ENCODE data around the gene EIF1AD. TPM values are rescaled to one million over a fixed set of nuclear protein-coding genes. Genes with fewer than 3 reads are reported as not detected.
"Not testable (repeated sequence)": the region's sequence is repeated elsewhere in the genome, so short reads cannot be mapped to it uniquely, and the experiment has no call there.

Gene EIF1AD
- total RNA-seq, 2 experiments from 2014 or later, result 51.1 to 63.2 TPM

DNA sequence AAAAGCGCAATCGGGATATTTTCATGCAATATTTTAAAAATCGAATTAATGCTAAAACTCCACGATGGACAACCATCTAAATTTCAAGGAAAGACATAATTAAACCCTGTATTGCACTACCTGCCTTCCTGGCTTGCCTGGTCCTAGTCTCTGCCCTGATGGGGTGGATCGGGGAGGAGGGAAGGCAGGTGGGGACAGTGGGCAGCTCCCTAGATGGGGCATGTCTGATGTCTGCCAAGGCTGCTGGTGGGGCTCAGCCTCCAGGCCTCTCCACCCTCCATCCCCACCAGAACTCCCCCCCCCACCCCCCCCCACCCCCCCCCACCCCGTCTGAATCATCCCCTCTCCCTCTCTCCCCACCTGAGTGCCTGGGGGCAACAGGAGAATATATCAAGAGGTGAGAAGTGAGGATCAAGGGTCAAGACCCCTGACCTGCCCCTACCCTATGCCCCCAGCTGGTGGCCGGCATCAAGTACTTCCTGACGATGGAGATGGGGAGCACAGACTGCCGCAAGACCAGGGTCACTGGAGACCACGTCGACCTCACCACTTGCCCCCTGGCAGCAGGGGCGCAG is 10.5 kb upstream of the EIF1AD start:
- CTCF ChIA-PET (ENCODE audit: unreplicated experiment), result no interaction called here
- Histone ChIP-seq H4K20me1 (ENCODE audit: insufficient read depth, low read length) (no peaks in the 10 kb centered on the region), H3K4me2 (ENCODE audit: low read length) (no peak overlapping the region), H3K79me2 (ENCODE audit: insufficient read depth, low read depth, low read length) (no peaks in the 10 kb centered on the region), H3K36me3 (ENCODE audit: insufficient read depth, low read length) (no peaks in the 10 kb centered on the region), H3K4me1 (ENCODE audit: insufficient read depth, low read length, poor library complexity, severe bottlenecking) (no peaks in the 10 kb centered on the region), H3K9me3 (ENCODE audit: low read length) (no peaks in the 10 kb centered on the region), H2AFZ (ENCODE audit: low read length) (no peak overlapping the region), H3K27ac (ENCODE audit: low read depth, low read length, poor library complexity, severe bottlenecking) (no peak overlapping the region), H3K9me2 (ENCODE audit: insufficient read depth, low read length) (no peaks in the 10 kb centered on the region), H3K4me3 (ENCODE audit: low read depth, low read length, poor library complexity, severe bottlenecking) (no peak overlapping the region)
- no peak for DNase-seq (ENCODE audit: low spot score)
- POLR2A ChIA-PET, result no interaction called here
- no TSS peak for BruUV-seq (replicated peaks)
- TF ChIP-seq, protein P1, sequence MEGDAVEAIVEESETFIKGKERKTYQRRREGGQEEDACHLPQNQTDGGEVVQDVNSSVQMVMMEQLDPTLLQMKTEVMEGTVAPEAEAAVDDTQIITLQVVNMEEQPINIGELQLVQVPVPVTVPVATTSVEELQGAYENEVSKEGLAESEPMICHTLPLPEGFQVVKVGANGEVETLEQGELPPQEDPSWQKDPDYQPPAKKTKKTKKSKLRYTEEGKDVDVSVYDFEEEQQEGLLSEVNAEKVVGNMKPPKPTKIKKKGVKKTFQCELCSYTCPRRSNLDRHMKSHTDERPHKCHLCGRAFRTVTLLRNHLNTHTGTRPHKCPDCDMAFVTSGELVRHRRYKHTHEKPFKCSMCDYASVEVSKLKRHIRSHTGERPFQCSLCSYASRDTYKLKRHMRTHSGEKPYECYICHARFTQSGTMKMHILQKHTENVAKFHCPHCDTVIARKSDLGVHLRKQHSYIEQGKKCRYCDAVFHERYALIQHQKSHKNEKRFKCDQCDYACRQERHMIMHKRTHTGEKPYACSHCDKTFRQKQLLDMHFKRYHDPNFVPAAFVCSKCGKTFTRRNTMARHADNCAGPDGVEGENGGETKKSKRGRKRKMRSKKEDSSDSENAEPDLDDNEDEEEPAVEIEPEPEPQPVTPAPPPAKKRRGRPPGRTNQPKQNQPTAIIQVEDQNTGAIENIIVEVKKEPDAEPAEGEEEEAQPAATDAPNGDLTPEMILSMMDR (conservative IDR thresholded peaks at IDR 0.05; ENCODE audit: low read length), result no peak
- no peak for TF ChIP-seq EZH2phosphoT487 (IDR thresholded peaks at IDR 0.05; ENCODE audit: borderline replicate concordance, low read depth, low read length)
- intact Hi-C loops (cut with micrococcal nuclease; ENCODE audit: unreplicated experiment), result no loop called here

DNA sequence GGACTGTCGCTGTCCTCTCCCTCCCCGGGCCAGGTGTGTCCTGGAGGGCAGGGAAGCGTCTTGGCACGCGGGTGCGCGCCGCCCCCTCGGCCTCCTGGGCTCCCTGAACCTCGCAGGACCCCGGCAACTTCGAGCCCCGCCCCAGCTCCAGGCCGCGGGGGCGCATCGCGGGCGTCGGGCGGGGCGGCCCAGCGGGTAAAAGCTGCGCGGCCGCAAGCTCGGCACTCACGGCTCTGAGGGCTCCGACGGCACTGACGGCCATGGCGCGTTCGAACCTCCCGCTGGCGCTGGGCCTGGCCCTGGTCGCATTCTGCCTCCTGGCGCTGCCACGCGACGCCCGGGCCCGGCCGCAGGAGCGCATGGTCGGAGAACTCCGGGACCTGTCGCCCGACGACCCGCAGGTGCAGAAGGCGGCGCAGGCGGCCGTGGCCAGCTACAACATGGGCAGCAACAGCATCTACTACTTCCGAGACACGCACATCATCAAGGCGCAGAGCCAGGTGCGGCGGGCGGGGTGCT is 9.9 kb upstream of the EIF1AD start, which contains the start of gene CST6:
CST6 (plus strand) TSS at position 224 of the 519 bp plus-strand sequence; CDS start at position 261, 37 bp downstream.
- ChIA-PET CTCF (ENCODE audit: unreplicated experiment) (interaction anchor here (0.6 kb wide), 1 partner anchor 367 kb away, joined by 10 read pairs; no protein-coding TSS in a partner anchor), POLR2A (no interaction called here)
- no peak within 1 kb of the TSS for H3K4me3 ChIP-seq (ENCODE audit: low read depth, low read length, poor library complexity, severe bottlenecking)
- no peak within 1 kb of the TSS for H2AFZ ChIP-seq (ENCODE audit: low read length)
- H3K36me3 ChIP-seq (ENCODE audit: insufficient read depth, low read length), result no peaks in the 10 kb centered on the region
- BruUV-seq (replicated peaks), result no TSS peak
- H3K9me2 ChIP-seq (ENCODE audit: insufficient read depth, low read length), result no peaks in the 10 kb centered on the region
- H3K4me2 ChIP-seq (ENCODE audit: low read length), result no peak within 1 kb of the TSS
- intact Hi-C loops (cut with micrococcal nuclease; ENCODE audit: unreplicated experiment), result no loop called here
- H3K4me1 ChIP-seq (ENCODE audit: insufficient read depth, low read length, poor library complexity, severe bottlenecking), result no peaks in the 10 kb centered on the region
- no peaks in the 10 kb centered on the region for H3K79me2 ChIP-seq (ENCODE audit: insufficient read depth, low read depth, low read length)
- no peak within 1 kb of the TSS for H3K27ac ChIP-seq (ENCODE audit: low read depth, low read length, poor library complexity, severe bottlenecking)
- no peak for DNase-seq (ENCODE audit: low spot score)
- no peaks in the 10 kb centered on the region for H4K20me1 ChIP-seq (ENCODE audit: insufficient read depth, low read length)
- TF ChIP-seq EZH2phosphoT487 (IDR thresholded peaks at IDR 0.05; ENCODE audit: borderline replicate concordance, low read depth, low read length), result no peak
- TF ChIP-seq, protein P1 (conservative IDR thresholded peaks at IDR 0.05; ENCODE audit: low read length), result no peak
- H3K9me3 ChIP-seq (ENCODE audit: low read length), result no peaks in the 10 kb centered on the region

DNA sequence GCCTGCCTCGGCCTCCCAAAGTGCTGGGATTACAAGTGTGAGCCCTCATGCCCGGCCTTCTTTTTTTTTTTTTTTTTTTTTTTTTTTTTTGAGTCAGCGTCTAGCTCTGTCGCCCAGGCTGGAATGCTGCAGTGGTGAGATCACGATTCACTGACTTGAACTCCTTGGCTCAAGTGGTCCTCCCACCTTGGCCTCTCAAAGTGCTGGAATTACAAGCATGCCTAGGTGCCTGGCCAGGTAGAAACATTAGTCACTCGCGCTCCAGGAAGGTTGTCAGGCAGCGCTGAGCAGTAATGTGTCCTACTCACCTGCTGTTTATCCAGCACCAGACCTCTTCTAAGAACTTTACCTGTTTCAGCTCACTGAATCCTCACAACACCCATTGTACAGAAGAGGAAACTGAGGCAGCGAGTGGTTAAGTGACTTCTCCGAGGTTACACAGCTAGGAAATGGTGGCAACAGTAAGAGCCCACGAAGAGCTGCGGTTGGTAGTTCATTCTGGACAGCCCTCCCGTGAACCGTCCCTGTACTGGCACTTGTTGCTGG is 9.4 kb upstream of the EIF1AD start:
- DNase-seq (ENCODE audit: low spot score), result no peak
- no TSS peak for BruUV-seq (replicated peaks)
- Histone ChIP-seq H3K9me2 (ENCODE audit: insufficient read depth, low read length) (no peaks in the 10 kb centered on the region), H3K27ac (ENCODE audit: low read depth, low read length, poor library complexity, severe bottlenecking) (no peak overlapping the region), H2AFZ (ENCODE audit: low read length) (no peak overlapping the region), H4K20me1 (ENCODE audit: insufficient read depth, low read length) (no peaks in the 10 kb centered on the region), H3K79me2 (ENCODE audit: insufficient read depth, low read depth, low read length) (no peaks in the 10 kb centered on the region), H3K36me3 (ENCODE audit: insufficient read depth, low read length) (peaks cover 2% of the 10 kb centered on the region; the same call in 1 of the 2 replicates), H3K4me2 (ENCODE audit: low read length) (no peak overlapping the region), H3K9me3 (ENCODE audit: low read length) (no peaks in the 10 kb centered on the region), H3K4me1 (ENCODE audit: insufficient read depth, low read length, poor library complexity, severe bottlenecking) (no peaks in the 10 kb centered on the region), H3K4me3 (ENCODE audit: low read depth, low read length, poor library complexity, severe bottlenecking) (no peak overlapping the region)
- ChIA-PET POLR2A (no interaction called here), CTCF (ENCODE audit: unreplicated experiment) (interaction anchor here (0.6 kb wide), 1 partner anchor 366 kb away, joined by 10 read pairs; no protein-coding TSS in a partner anchor)
- TF ChIP-seq, protein P1 (conservative IDR thresholded peaks at IDR 0.05; ENCODE audit: low read length), result no peak
- TF ChIP-seq EZH2phosphoT487 (IDR thresholded peaks at IDR 0.05; ENCODE audit: borderline replicate concordance, low read depth, low read length), result no peak
- intact Hi-C loops (cut with micrococcal nuclease; ENCODE audit: unreplicated experiment), result no loop called here

DNA sequence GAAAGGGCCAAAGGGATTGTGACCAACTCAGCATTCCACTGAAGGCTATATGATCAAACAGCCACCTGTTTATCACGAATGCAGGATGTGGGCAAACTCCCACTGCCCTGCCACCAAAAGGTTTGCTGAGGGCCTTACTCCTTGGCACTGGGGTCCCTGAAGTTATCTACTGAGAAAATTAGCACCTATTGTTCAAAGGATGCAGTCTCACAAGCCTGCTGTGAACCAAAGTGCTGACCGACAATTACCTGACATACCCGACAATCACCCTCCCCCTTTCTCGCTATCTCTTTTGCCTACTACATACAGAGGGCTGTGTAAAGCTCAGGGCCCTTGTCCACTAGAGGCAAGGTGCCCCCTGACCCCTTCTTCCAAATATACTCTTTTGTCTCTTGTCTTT is 8.1 kb upstream of the EIF1AD start:
- H3K4me1 ChIP-seq (ENCODE audit: insufficient read depth, low read length, poor library complexity, severe bottlenecking); H3K4me3 ChIP-seq (ENCODE audit: low read depth, low read length, poor library complexity, severe bottlenecking); H3K27ac ChIP-seq (ENCODE audit: low read depth, low read length, poor library complexity, severe bottlenecking); BruUV-seq (replicated peaks); POLR2A ChIA-PET; H2AFZ ChIP-seq (ENCODE audit: low read length); H3K79me2 ChIP-seq (ENCODE audit: insufficient read depth, low read depth, low read length); H3K9me2 ChIP-seq (ENCODE audit: insufficient read depth, low read length); CTCF ChIA-PET (ENCODE audit: unreplicated experiment); DNase-seq (ENCODE audit: low spot score); intact Hi-C loops (cut with micrococcal nuclease; ENCODE audit: unreplicated experiment); H4K20me1 ChIP-seq (ENCODE audit: insufficient read depth, low read length); H3K4me2 ChIP-seq (ENCODE audit: low read length); H3K9me3 ChIP-seq (ENCODE audit: low read length): not testable (repeated sequence)
- peaks cover 15% of the 10 kb centered on the region for H3K36me3 ChIP-seq (ENCODE audit: insufficient read depth, low read length)

Data from OCI-LY7 (cell line).